ENCODE data around the gene INTS2.
A peak's percentile ranks its signal among the peaks of the same experiment; 100 is the strongest.
"Not testable (repeated sequence)": the region's sequence is repeated elsewhere in the genome, so short reads cannot be mapped to it uniquely, and the experiment has no call there.

INTS2 gene

DNA sequence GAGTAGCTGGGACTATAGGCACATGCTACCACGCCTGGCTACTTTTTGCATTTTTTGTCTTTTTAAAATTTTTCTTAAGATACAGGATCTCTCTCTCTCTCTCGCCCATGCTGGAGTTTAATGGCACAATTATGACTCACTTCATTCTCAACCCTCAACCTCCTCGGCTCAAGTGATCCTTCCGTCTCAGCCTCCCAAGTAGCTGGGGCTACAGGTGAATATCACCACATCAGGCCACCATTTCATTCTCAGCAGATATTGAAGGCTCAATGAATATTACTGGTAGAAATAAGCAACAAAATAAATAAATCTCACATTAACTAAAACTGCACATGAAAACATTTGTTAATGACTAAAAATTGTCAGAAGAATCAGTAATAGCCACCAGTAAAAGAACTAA lies 106.1 kb downstream of the INTS2 start:
- no peak for DNase-seq

DNA sequence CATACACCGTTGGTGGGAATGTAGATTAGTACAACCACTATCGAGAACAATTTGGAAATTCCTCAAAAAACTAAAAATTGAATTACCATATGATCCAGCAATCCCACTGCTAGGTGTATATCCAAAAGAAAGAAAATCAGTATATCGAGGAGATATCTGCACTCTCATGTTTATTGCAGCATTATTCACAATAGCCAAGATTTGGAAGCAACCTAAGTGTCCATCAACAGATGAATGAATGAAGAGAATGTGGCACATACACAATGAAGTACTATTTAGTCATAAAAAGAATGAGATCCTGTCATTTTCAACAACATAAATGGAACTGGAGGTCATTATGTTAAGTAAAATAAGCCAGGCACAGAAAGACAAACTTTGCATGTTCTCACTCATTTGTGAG lies 108.5 kb downstream of the INTS2 start:
- not testable (repeated sequence) for DNase-seq

DNA sequence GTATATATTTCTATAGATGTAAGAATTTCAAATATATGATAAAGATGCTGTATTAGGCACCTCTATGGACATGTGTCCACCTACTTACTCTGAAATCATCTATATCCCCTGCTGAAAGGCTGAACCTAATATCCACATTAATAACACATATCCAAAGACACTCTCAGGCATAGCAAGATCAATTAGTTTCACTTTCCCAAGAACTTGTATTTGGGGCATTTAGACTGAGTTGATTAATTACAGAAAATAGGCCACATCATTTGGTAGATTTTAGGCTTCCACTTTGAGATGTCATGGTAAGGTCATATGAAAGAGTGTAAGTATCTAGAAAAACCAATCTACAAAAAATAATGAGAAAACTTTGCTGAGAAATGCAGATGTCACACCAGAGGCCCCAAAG lies 109.6 kb downstream of the INTS2 start:
- DNase-seq, result no peak

GRCh38 chr17:61817452-61817851 lies 110.3 kb downstream of the INTS2 start:
- no peak for DNase-seq

DNA sequence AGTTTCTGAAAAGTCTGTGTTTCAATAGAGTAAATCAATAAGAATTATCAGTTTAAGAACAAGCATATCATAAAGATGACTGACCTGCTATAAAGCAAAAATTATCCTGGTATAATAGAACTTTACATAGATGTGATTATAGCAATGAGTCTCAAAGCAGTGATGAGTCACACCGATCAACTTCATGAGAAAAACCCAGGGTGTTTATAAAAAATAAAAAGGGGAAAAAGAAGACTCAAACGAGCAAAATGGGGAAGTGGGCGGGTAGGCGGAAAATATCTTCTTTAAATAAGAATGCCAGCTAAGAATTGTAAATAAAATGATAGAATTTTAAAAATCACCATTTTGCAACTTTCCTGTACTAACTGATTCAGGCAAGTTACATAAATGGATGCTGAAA lies 111.2 kb downstream of the INTS2 start:
- DNase-seq, result peak in 1 of 2 donors; percentile 16

DNA sequence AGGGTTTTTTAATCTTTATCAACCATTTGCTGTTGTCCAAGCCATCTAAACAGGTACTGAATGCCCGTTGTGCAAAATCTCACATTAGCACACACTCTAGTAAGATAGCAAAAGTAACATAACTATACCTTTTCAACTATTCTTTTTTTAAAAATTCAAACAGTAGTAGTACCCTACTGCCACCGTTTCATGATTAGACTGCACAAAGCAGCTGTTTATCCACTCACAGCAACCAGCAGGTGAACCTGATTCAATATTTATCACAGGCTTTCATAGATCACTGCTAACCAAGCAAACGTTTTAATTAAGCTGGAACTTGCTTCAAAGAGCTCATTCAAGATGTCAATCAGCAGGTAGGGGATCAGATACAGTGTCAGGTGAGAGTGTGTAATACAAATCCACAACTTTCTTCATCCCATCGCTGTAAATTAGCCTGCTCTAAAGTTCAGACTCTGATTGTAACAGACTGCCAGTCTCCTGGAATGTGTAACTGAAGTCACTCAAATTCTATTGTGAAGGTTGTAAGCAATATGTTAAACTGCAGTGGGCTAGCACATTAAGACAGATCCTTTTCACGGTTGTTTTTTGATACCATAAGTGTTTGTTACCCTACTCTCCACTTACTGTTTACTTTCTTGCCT lies 111.8 kb downstream of the INTS2 start:
- DNase-seq, result no peak
